ENCODE results near the gene TDP2. TPM values are rescaled to one million over a fixed set of nuclear protein-coding genes. Genes with fewer than 3 reads are reported as not detected.

The TDP2 gene
- polyA plus RNA-seq, 1 donor from 2014 or later: 49.0 TPM

DNA sequence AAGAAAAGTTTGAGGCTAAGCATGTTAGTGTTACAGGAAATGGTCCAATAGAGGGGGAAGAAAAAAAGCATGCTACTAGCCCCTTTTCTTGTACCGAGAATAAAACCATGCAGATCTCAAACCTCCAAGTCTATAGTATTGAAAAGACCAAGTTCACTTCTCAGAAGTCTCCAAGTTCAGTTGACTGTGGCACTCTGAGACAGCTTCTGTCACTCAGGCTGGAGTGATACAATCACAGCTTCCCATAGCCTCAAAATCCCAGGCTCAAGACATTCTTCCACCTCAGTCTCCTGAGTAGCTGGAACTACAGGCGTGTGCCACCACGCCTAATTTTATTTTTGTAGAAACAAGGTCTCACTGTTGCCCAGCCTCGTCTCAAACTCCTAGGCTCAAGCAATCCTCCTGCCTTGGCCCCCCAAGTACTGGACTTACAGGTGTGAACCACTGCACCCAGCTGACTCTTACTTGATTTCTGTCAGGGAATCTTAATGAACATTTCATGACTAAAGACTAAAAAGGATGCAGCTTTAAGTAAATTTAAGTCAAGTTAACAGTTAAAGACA lies 36.1 kb upstream of the TDP2 start:
- H3K36me3 ChIP-seq (ENCODE audit: insufficient read depth, low read length): peaks cover 11% of the 10 kb centered on the region
- H3K9ac ChIP-seq (ENCODE audit: low read length): no peak overlapping the region
- no peak overlapping the region for H3K4me2 ChIP-seq (ENCODE audit: low read length)
- no peaks in the 10 kb centered on the region for H4K20me1 ChIP-seq (ENCODE audit: insufficient read depth)
- no peaks in the 10 kb centered on the region for H3K79me2 ChIP-seq (replicated peaks; ENCODE audit: insufficient read depth, low read length)
- no peak overlapping the region for H3K4me3 ChIP-seq (ENCODE audit: low read length)
- no peak overlapping the region for H2AFZ ChIP-seq (ENCODE audit: low read depth, low read length)
- no peaks in the 10 kb centered on the region for H3K9me3 ChIP-seq (ENCODE audit: low read length)
- no peaks in the 10 kb centered on the region for H3K27me3 ChIP-seq (ENCODE audit: insufficient read depth, low read depth, low read length)
- TF ChIP-seq EZH2 (IDR thresholded peaks at IDR 0.05; ENCODE audit: borderline replicate concordance, insufficient read depth, low read length, poor library complexity, severe bottlenecking) (no peak), MXI1 (conservative IDR thresholded peaks at IDR 0.05; ENCODE audit: poor library complexity, severe bottlenecking) (no peak), RAD21 (conservative IDR thresholded peaks at IDR 0.05) (no peak), EP300 (conservative IDR thresholded peaks at IDR 0.05; ENCODE audit: poor library complexity, severe bottlenecking) (no peak), CTCF (IDR thresholded peaks at IDR 0.05; ENCODE audit: poor library complexity, severe bottlenecking) (no peak), TAF1 (IDR thresholded peaks at IDR 0.05; ENCODE audit: low read depth) (no peak)
- no peaks in the 10 kb centered on the region for H3K9me2 ChIP-seq (ENCODE audit: insufficient read depth, low read length)
- no peaks in the 10 kb centered on the region for H3F3A ChIP-seq (ENCODE audit: insufficient read depth, low read length, poor library complexity, severe bottlenecking)
- H3K27ac ChIP-seq (ENCODE audit: low read length): no peak overlapping the region

DNA sequence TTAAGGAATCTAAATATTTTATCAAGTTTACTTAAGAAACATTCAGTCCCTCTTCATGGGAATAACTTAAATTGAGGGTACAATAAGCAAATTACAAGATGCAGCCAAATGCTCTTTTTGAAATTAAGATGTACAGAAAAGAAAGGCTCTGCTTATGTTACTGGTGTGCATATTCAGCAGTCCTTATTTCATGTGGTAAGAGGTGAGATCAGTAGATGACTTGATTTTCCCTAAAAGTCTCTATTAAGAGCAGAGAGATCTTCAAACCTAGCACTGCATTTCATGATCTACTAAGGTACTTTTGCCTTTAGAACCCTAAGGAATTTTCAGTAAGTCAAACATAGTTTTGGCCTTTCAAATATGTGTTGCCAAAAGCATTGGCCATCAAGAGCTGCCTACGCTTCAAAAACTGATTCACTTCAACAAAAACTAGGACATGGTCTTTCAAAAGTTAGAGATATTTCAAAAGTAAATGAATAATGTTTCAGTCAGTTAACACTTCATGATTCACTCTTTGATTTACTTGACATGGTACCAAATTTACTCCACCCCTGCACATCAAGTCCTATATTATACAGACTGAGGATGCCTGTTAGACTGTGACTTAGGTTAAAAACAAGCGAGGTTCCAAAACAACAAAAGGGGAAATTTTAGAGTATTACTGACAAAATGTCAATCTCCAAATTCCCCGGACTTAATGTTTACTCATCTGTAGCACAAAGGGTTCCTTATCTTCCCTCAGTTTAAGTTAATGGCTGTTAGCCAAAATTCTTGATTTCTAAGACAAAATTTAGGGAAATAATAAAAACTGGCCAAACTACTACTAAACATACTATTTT lies 33.0 kb upstream of the TDP2 start:
- Histone ChIP-seq H3K9me3 (ENCODE audit: low read length) (no peaks in the 10 kb centered on the region), H3K9me2 (ENCODE audit: insufficient read depth, low read length) (no peaks in the 10 kb centered on the region), H3K79me2 (replicated peaks; ENCODE audit: insufficient read depth, low read length) (no peaks in the 10 kb centered on the region), H3K4me2 (ENCODE audit: low read length) (no peak overlapping the region), H3K27ac (ENCODE audit: low read length) (no peak overlapping the region), H3F3A (ENCODE audit: insufficient read depth, low read length, poor library complexity, severe bottlenecking) (no peaks in the 10 kb centered on the region), H3K36me3 (ENCODE audit: insufficient read depth, low read length) (peaks cover 6% of the 10 kb centered on the region), H4K20me1 (ENCODE audit: insufficient read depth) (no peaks in the 10 kb centered on the region), H2AFZ (ENCODE audit: low read depth, low read length) (no peak overlapping the region), H3K27me3 (ENCODE audit: insufficient read depth, low read depth, low read length) (no peaks in the 10 kb centered on the region), H3K4me3 (ENCODE audit: low read length) (no peak overlapping the region), H3K9ac (ENCODE audit: low read length) (no peak overlapping the region)
- TF ChIP-seq EZH2 (IDR thresholded peaks at IDR 0.05; ENCODE audit: borderline replicate concordance, insufficient read depth, low read length, poor library complexity, severe bottlenecking) (no peak), POLR2AphosphoS5 (IDR thresholded peaks at IDR 0.05) (no peak), CTCF (IDR thresholded peaks at IDR 0.05; ENCODE audit: poor library complexity, severe bottlenecking) (no peak), REST (IDR thresholded peaks at IDR 0.05; ENCODE audit: borderline replicate concordance) (no peak), TAF1 (IDR thresholded peaks at IDR 0.05; ENCODE audit: low read depth) (no peak), EP300 (conservative IDR thresholded peaks at IDR 0.05; ENCODE audit: poor library complexity, severe bottlenecking) (no peak), SMC3 (conservative IDR thresholded peaks at IDR 0.05; ENCODE audit: poor library complexity) (no peak), RAD21 (conservative IDR thresholded peaks at IDR 0.05) (no peak), MXI1 (conservative IDR thresholded peaks at IDR 0.05; ENCODE audit: poor library complexity, severe bottlenecking) (no peak)

All from neural cell (in vitro differentiated cells).